Trophoblast cell (in vitro differentiated cells and primary cell): ENCODE results near the gene AZIN2.

ENCODE experiments used
- DNase-seq, 2 donors: peaks; one replicate each; pipeline ENCODE4 v3.0.0-alpha.2; 2016
- H2AFZ ChIP-seq: 2 replicates; pipeline ENCODE4 v1.6.1; 2013; ENCODE audit warnings: low read length, moderate library complexity, mild to moderate bottlenecking; ENCODE audit not compliant: insufficient read depth, poor library complexity
- H2AK5ac ChIP-seq: 2 replicates; pipeline ENCODE4 v1.6.1; 2013; ENCODE audit warnings: mild to moderate bottlenecking, low read length
- H2BK120ac ChIP-seq: 2 replicates; pipeline ENCODE4 v1.6.1; 2013; ENCODE audit warnings: low read length, mild to moderate bottlenecking, moderate library complexity; ENCODE audit not compliant: insufficient read depth, poor library complexity
- H2BK12ac ChIP-seq: 2 replicates; pipeline ENCODE4 v1.6.1; 2013; ENCODE audit warnings: mild to moderate bottlenecking, low read length, moderate library complexity
- H2BK5ac ChIP-seq: 2 replicates; pipeline ENCODE4 v1.6.1; 2013; ENCODE audit warnings: low read length, low read depth, moderate library complexity, mild to moderate bottlenecking; ENCODE audit not compliant: poor library complexity
- H3K14ac ChIP-seq: 2 replicates; pipeline ENCODE4 v1.6.1; 2013; ENCODE audit warnings: mild to moderate bottlenecking, low read length
- H3K18ac ChIP-seq: 2 replicates; pipeline ENCODE4 v1.6.1; 2013; ENCODE audit warnings: mild to moderate bottlenecking, low read length
- H3K23ac ChIP-seq: 2 replicates; pipeline ENCODE4 v1.6.1; 2013; ENCODE audit warnings: low read length
- H3K27ac ChIP-seq: 2 replicates; pipeline ENCODE4 v1.5.1; 2013; ENCODE audit warnings: low read depth, mild to moderate bottlenecking, inconsistent platforms, low read length, moderate library complexity
- H3K27me3 ChIP-seq: 2 replicates; pipeline ENCODE4 v1.6.1; 2013; ENCODE audit warnings: inconsistent platforms, mild to moderate bottlenecking, low read length, moderate library complexity; ENCODE audit not compliant: insufficient read depth
- H3K36me3 ChIP-seq, 2 experiments: 1 replicate in 1 of 2; 2 replicates in 1 of 2; pipeline ENCODE4 v1.6.1; 2013; ENCODE audit warnings: low read length in 2 of 2, mild to moderate bottlenecking in 2 of 2, moderate library complexity in 1 of 2; ENCODE audit not compliant: insufficient read depth in 2 of 2, control insufficient read depth in 1 of 2
- H3K4ac ChIP-seq: 2 replicates; pipeline ENCODE4 v1.6.1; 2013; ENCODE audit warnings: low read depth, mild to moderate bottlenecking, low read length, moderate library complexity
- H3K4me1 ChIP-seq, 2 experiments: 1 replicate in 1 of 2; 2 replicates in 1 of 2; pipeline ENCODE4 v1.6.1; 2013; ENCODE audit warnings: low read length in 2 of 2, mild to moderate bottlenecking in 2 of 2, moderate library complexity in 1 of 2; ENCODE audit not compliant: insufficient read depth in 2 of 2, control insufficient read depth in 1 of 2
- H3K4me2 ChIP-seq: 2 replicates; pipeline ENCODE4 v1.6.1; 2013; ENCODE audit warnings: inconsistent platforms, mild to moderate bottlenecking, low read length, moderate library complexity
- H3K4me3 ChIP-seq: 2 replicates; pipeline ENCODE4 v1.5.1; 2013; ENCODE audit warnings: mild to moderate bottlenecking, low read depth, low read length, inconsistent platforms
- H3K79me1 ChIP-seq: one replicate; pipeline ENCODE4 v1.6.1; 2013; ENCODE audit warnings: low read length
- H3K79me2 ChIP-seq: 2 replicates; pipeline ENCODE4 v1.6.1; 2013; ENCODE audit warnings: low read length, mild to moderate bottlenecking; ENCODE audit not compliant: control insufficient read depth, insufficient read depth, poor library complexity
- H3K9ac ChIP-seq: 2 replicates; pipeline ENCODE4 v1.6.1; 2013; ENCODE audit warnings: mild to moderate bottlenecking, low read length
- H3K9me3 ChIP-seq: 2 replicates; pipeline ENCODE4 v1.6.1; 2013; ENCODE audit warnings: low read depth, mild to moderate bottlenecking, control low read depth, inconsistent platforms, low read length; ENCODE audit not compliant: insufficient read depth
- H4K12ac ChIP-seq: 2 replicates; pipeline ENCODE4 v1.6.1; 2013; ENCODE audit warnings: low read depth, mild to moderate bottlenecking, low read length, moderate library complexity
- H4K8ac ChIP-seq: 2 replicates; pipeline ENCODE4 v1.6.1; 2013; ENCODE audit warnings: low read depth, mild to moderate bottlenecking, low read length, moderate library complexity
- H4K91ac ChIP-seq: one replicate; pipeline ENCODE4 v1.6.1; 2013; ENCODE audit warnings: low read depth, mild to moderate bottlenecking, low read length, moderate library complexity
- WGBS: extraction: QIAGEN DNeasy Blood & Tissue Kit; methylation state at CpG from one replicate; pipeline ENCODE4 v1.1.7; 2013; ENCODE audit warnings: missing lambda C conversion rate; ENCODE audit not compliant: insufficient read length, insufficient coverage; ENCODE audit errors: extremely low coverage; 5-methylcytosine and 5-hydroxymethylcytosine counted together

Gene AZIN2

DNA sequence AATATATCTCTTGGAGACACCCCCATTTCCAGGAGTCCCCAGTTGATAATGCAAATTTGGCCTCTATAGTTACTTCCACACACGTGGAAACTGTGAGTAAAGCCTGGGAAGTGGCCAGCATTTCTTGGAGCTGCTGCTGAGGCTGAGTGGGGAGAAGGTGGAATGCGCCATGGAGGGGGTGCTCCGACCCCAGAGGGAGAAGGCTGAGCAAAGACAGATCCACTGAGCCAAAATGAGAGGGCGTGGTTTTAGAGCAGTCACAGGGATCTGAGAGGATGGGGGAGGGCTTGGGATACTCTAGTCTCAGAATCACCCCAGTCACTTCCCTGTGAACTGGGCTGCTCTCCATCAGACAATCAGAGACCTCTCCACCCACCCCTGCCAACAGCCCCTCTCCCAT, 62.2 kb downstream of the AZIN2 start:
- H3K79me2 ChIP-seq = no peaks in the 10 kb centered on the region
- peaks cover 8 to 11% of the 10 kb centered on the region in 2 experiments for H3K36me3 ChIP-seq
- no peak overlapping the region for H4K12ac ChIP-seq
- no peak overlapping the region for H3K4me2 ChIP-seq
- no peaks in the 10 kb centered on the region for H3K27me3 ChIP-seq
- no peak overlapping the region for H2AFZ ChIP-seq
- H2BK120ac ChIP-seq = no peak overlapping the region
- DNase-seq = no peak
- no peak overlapping the region for H2BK12ac ChIP-seq
- H3K27ac ChIP-seq = no peak overlapping the region
- no peak overlapping the region for H3K4ac ChIP-seq
- WGBS = no CpG with 5 or more reads among the region's 4 CpGs
- H3K23ac ChIP-seq = no peak overlapping the region
- H4K8ac ChIP-seq = no peak overlapping the region
- H3K18ac ChIP-seq = no peak overlapping the region
- no peak overlapping the region for H3K4me3 ChIP-seq
- H3K4me1 ChIP-seq = no peaks in the 10 kb centered on the region
- H2BK5ac ChIP-seq = no peak overlapping the region
- no peak overlapping the region for H2AK5ac ChIP-seq
- no peaks in the 10 kb centered on the region for H3K79me1 ChIP-seq
- H3K9ac ChIP-seq = no peak overlapping the region
- no peaks in the 10 kb centered on the region for H3K9me3 ChIP-seq
- H3K14ac ChIP-seq = no peak overlapping the region
- H4K91ac ChIP-seq = no peak overlapping the region

GRCh38 chr1:33143698-33144097, 62.7 kb downstream of the AZIN2 start:
- Histone ChIP-seq H3K9me3 (no peaks in the 10 kb centered on the region), H2AK5ac (no peak overlapping the region), H3K79me2 (no peaks in the 10 kb centered on the region), H3K27ac (no peak overlapping the region), H3K18ac (no peak overlapping the region), H2AFZ (no peak overlapping the region), H4K91ac (no peak overlapping the region), H3K27me3 (no peaks in the 10 kb centered on the region), H2BK120ac (no peak overlapping the region), H3K4ac (no peak overlapping the region), H3K79me1 (no peaks in the 10 kb centered on the region), H2BK5ac (no peak overlapping the region), H2BK12ac (no peak overlapping the region), H4K12ac (no peak overlapping the region), H3K4me1 (no peaks in the 10 kb centered on the region), H3K4me3 (no peak overlapping the region), H3K36me3 (peaks cover 8 to 11% of the 10 kb centered on the region in 2 experiments), H3K23ac (no peak overlapping the region), H3K14ac (no peak overlapping the region), H3K9ac (no peak overlapping the region), H3K4me2 (no peak overlapping the region), H4K8ac (no peak overlapping the region)
- DNase-seq = peak; percentile 84 to 90
- no CpG with 5 or more reads among the region's 2 CpGs for WGBS

DNA sequence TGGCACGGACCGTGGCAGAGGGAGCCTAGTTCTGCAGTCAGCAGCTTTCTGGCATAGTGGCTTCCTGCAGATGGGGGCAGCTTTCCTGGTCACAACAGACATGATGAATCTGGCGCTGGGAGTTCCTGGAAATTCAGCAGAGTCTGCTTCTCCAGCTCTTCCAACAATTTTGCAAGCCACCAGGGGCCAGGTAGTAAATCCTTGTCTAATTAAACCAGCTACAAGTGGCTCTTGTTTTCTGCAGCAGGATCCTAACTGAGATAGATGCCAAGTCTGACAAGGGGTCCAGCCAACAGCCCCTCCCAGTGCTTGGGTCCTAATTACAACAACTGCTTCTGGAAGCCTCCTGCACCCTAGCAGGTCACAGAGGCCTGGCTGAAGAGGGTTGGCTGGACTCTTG, 65.0 kb downstream of the AZIN2 start:
- Histone ChIP-seq H3K4me2 (no peak overlapping the region), H3K4me1 (peaks cover 11 to 12% of the 10 kb centered on the region in 2 experiments), H3K14ac (no peak overlapping the region), H3K27me3 (no peaks in the 10 kb centered on the region), H3K79me1 (no peaks in the 10 kb centered on the region), H3K4ac (no peak overlapping the region), H2AFZ (no peak overlapping the region), H3K9ac (no peak overlapping the region), H4K12ac (no peak overlapping the region), H3K79me2 (no peaks in the 10 kb centered on the region), H4K8ac (no peak overlapping the region), H4K91ac (no peak overlapping the region), H3K18ac (no peak overlapping the region), H3K23ac (no peak overlapping the region), H2BK5ac (no peak overlapping the region), H2BK120ac (no peak overlapping the region), H2BK12ac (no peak overlapping the region), H2AK5ac (no peak overlapping the region), H3K4me3 (no peak overlapping the region), H3K9me3 (no peaks in the 10 kb centered on the region), H3K36me3 (peaks cover 8 to 11% of the 10 kb centered on the region in 2 experiments), H3K27ac (no peak overlapping the region)
- DNase-seq = no peak
- WGBS = no CpG with 5 or more reads among the region's 3 CpGs

- no CpG with 5 or more reads among the region's 30 CpGs for WGBS
- H3K4me2 ChIP-seq = no peak overlapping the region
- H3K9me3 ChIP-seq = no peaks in the 10 kb centered on the region
- H3K27ac ChIP-seq = no peak overlapping the region
- no peaks in the 10 kb centered on the region for H3K79me1 ChIP-seq
- H3K18ac ChIP-seq = no peak overlapping the region
- DNase-seq = no peak
- no peak overlapping the region for H2AFZ ChIP-seq
- H3K79me2 ChIP-seq = no peaks in the 10 kb centered on the region
- no peaks in the 10 kb centered on the region for H3K27me3 ChIP-seq
- H3K4ac ChIP-seq = no peak overlapping the region
- peaks cover 8 to 11% of the 10 kb centered on the region in 2 experiments for H3K36me3 ChIP-seq
- no peak overlapping the region for H2BK120ac ChIP-seq
- H3K9ac ChIP-seq = no peak overlapping the region
- H3K4me3 ChIP-seq = no peak overlapping the region
- no peak overlapping the region for H4K8ac ChIP-seq
- H2BK12ac ChIP-seq = no peak overlapping the region
- no peak overlapping the region for H3K23ac ChIP-seq
- no peak overlapping the region for H2AK5ac ChIP-seq
- no peak overlapping the region for H2BK5ac ChIP-seq
- no peak overlapping the region for H4K91ac ChIP-seq
- H3K4me1 ChIP-seq = peaks cover 18 to 21% of the 10 kb centered on the region in 2 experiments
- no peak overlapping the region for H4K12ac ChIP-seq
- no peak overlapping the region for H3K14ac ChIP-seq
Measured at GRCh38 chr1:33147275-33147996, 66.5 kb downstream of the AZIN2 start.
